ENCODE results near the gene CHD8.

DNA sequence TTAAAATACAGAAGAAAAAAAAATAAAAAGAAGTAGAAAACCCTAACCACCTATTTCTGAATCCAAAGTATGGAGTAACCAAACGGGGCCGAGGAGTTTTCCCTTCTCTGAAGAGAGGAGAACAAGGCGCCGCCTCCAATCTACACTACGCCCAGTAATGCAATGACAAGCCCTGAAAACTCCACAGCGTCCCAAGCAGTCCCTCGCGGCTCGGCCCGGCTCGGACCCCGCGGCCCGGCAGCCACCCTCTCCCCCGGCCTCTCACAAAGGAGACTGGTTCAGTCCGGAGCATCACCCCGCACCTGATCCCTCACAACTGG lies 371 bp downstream of the CHD8 start:
- TF ChIP-seq, protein P1, sequence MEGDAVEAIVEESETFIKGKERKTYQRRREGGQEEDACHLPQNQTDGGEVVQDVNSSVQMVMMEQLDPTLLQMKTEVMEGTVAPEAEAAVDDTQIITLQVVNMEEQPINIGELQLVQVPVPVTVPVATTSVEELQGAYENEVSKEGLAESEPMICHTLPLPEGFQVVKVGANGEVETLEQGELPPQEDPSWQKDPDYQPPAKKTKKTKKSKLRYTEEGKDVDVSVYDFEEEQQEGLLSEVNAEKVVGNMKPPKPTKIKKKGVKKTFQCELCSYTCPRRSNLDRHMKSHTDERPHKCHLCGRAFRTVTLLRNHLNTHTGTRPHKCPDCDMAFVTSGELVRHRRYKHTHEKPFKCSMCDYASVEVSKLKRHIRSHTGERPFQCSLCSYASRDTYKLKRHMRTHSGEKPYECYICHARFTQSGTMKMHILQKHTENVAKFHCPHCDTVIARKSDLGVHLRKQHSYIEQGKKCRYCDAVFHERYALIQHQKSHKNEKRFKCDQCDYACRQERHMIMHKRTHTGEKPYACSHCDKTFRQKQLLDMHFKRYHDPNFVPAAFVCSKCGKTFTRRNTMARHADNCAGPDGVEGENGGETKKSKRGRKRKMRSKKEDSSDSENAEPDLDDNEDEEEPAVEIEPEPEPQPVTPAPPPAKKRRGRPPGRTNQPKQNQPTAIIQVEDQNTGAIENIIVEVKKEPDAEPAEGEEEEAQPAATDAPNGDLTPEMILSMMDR (IDR thresholded peaks at IDR 0.05): no peak
- TF ChIP-seq EP300 (IDR thresholded peaks at IDR 0.05): no peak
